A673 (cell line): ENCODE data around the gene POLE.

Experiments
- CTCF ChIP-seq: fragments of 300-800, 200-600 bp; sonication (generic); conservative IDR thresholded peaks from 2 replicates; pipeline ENCODE4 v1.5.1; 2017; ENCODE audit warnings: low read depth, mild to moderate bottlenecking, antibody characterized with exemption, low read length, moderate library complexity, mixed read lengths
- EZH2 ChIP-seq: fragments of 200-600 bp; sonication (generic); IDR thresholded peaks from 2 replicates; pipeline ENCODE4 v1.6.1; 2017; ENCODE audit warnings: borderline replicate concordance, low read depth, mild to moderate bottlenecking, mixed read lengths, antibody characterized with exemption, low read length; ENCODE audit not compliant: poor library complexity, severe bottlenecking

GRCh38 chr12:132641811-132642650, 45.1 kb downstream of the POLE start:
- TF ChIP-seq CTCF (no peak), EZH2 (no peak)
